ENCODE measurements around the gene CCDC198.

DNA sequence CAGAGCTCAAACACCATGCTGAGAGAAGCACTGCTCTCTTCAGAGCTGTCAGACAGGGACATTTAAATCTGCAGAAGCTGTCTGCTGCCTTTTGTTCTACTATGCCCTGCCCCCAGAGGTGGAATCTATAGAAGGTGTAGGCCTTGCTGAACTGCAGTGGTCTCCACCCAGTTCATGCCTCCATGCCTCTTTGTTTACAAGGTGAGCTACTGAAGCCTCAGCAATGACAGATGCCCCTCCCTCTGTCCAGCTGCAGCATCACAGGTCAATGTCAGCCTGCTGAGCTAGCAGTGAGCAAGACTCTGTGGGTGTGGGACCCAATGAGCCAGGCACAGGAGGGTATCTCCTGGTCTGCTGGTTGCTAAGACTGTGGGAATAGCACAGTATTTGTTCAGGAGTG, 25.4 kb upstream of the CCDC198 start:
- TF ChIP-seq, protein P1, sequence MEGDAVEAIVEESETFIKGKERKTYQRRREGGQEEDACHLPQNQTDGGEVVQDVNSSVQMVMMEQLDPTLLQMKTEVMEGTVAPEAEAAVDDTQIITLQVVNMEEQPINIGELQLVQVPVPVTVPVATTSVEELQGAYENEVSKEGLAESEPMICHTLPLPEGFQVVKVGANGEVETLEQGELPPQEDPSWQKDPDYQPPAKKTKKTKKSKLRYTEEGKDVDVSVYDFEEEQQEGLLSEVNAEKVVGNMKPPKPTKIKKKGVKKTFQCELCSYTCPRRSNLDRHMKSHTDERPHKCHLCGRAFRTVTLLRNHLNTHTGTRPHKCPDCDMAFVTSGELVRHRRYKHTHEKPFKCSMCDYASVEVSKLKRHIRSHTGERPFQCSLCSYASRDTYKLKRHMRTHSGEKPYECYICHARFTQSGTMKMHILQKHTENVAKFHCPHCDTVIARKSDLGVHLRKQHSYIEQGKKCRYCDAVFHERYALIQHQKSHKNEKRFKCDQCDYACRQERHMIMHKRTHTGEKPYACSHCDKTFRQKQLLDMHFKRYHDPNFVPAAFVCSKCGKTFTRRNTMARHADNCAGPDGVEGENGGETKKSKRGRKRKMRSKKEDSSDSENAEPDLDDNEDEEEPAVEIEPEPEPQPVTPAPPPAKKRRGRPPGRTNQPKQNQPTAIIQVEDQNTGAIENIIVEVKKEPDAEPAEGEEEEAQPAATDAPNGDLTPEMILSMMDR (IDR thresholded peaks at IDR 0.05; ENCODE audit: insufficient read depth, low read depth, low read length): no peak
- TF ChIP-seq EZH2 (IDR thresholded peaks at IDR 0.05; ENCODE audit: insufficient read depth, low read length): no peak

All from astrocyte (in vitro differentiated cells and primary cell).